Activated naive CD8-positive, alpha-beta T cell treated with anti-CD3 and anti-CD28 coated beads, Interleukin-2, amount 10 ng/mL, durations not matched to agents 7 days and 5 days (primary cell): ENCODE measurements around the gene UNC93A. TPM values are rescaled to one million over a fixed set of nuclear protein-coding genes. Genes with fewer than 3 reads are reported as not detected.
"Not testable (repeated sequence)": the region's sequence is repeated elsewhere in the genome, so short reads cannot be mapped to it uniquely, and the experiment has no call there.

Experiments used
- ATAC-seq: fragments of 150-1000 bp; cut with Tn5 transposase; one replicate; pipeline ENCODE4 v1.10.0; 2021; ENCODE audit warnings: low read depth, moderate library complexity
- POLR2A ChIA-PET: fragments of 350-600 bp; sonication (Branson Sonifier 250); formaldehyde crosslinking; loops from one replicate; lab custom pipeline; 2021; ENCODE audit warnings: antibody characterized with exemption; lab: Charles Lee
- DNase-seq: peaks from one replicate; pipeline ENCODE4 v3.0.0; 2021
- H3K27ac Mint-ChIP-seq: one replicate; pipeline ENCODE4 v1.8.0; 2022; ENCODE audit warnings: mild to moderate bottlenecking, mixed read lengths
- H3K27me3 Mint-ChIP-seq: one replicate; pipeline ENCODE4 v1.8.0; 2022; ENCODE audit warnings: mild to moderate bottlenecking, moderate library complexity, mixed read lengths
- H3K36me3 Mint-ChIP-seq: one replicate; pipeline ENCODE4 v1.8.0; 2021; ENCODE audit warnings: mild to moderate bottlenecking, mixed read lengths
- H3K4me1 Mint-ChIP-seq: one replicate; pipeline ENCODE4 v1.8.0; 2021; ENCODE audit warnings: mixed read lengths
- H3K4me3 Mint-ChIP-seq: one replicate; pipeline ENCODE4 v1.8.0; 2022; ENCODE audit warnings: mild to moderate bottlenecking, moderate library complexity, mixed read lengths
- H3K9me3 Mint-ChIP-seq: one replicate; pipeline ENCODE4 v1.8.0; 2021; ENCODE audit warnings: mixed read lengths
- total RNA-seq, 2 experiments: library from RNA; stranded (reverse); gene quantifications; one replicate each; pipeline ENCODE4 v1.2.3, GENCODE V29; 2021

The UNC93A gene
- total RNA-seq, 2 experiments from 2014 or later = not detected

GRCh38 chr6:167304912-167305311 is 13.8 kb downstream of the UNC93A start:
- H3K4me3 Mint-ChIP-seq = no peak overlapping the region
- DNase-seq (no peak), ATAC-seq (no peak)
- no peaks in the 10 kb centered on the region for H3K9me3 Mint-ChIP-seq
- no peak overlapping the region for H3K27ac Mint-ChIP-seq
- H3K4me1 Mint-ChIP-seq = no peaks in the 10 kb centered on the region
- no peaks in the 10 kb centered on the region for H3K36me3 Mint-ChIP-seq
- POLR2A ChIA-PET = no interaction called here
- peaks cover under 1% of the 10 kb centered on the region for H3K27me3 Mint-ChIP-seq

GRCh38 chr6:167305796-167306195 is 14.7 kb downstream of the UNC93A start:
- H3K27me3 Mint-ChIP-seq = no peaks in the 10 kb centered on the region
- H3K36me3 Mint-ChIP-seq = no peaks in the 10 kb centered on the region
- DNase-seq = no peak
- no peak overlapping the region for H3K27ac Mint-ChIP-seq
- H3K9me3 Mint-ChIP-seq = no peaks in the 10 kb centered on the region
- POLR2A ChIA-PET = no interaction called here
- H3K4me3 Mint-ChIP-seq = no peak overlapping the region
- no peak for ATAC-seq
- H3K4me1 Mint-ChIP-seq = no peaks in the 10 kb centered on the region

- H3K27me3 Mint-ChIP-seq = no peaks in the 10 kb centered on the region
- POLR2A ChIA-PET = no interaction called here
- no peak overlapping the region for H3K4me3 Mint-ChIP-seq
- ATAC-seq (no peak), DNase-seq (no peak)
- no peak overlapping the region for H3K27ac Mint-ChIP-seq
- no peaks in the 10 kb centered on the region for H3K4me1 Mint-ChIP-seq
- no peaks in the 10 kb centered on the region for H3K9me3 Mint-ChIP-seq
- H3K36me3 Mint-ChIP-seq = no peaks in the 10 kb centered on the region
Measured at GRCh38 chr6:167306401-167306998, 15.4 kb downstream of the UNC93A start.

- Mint-ChIP-seq H3K36me3 (no peaks in the 10 kb centered on the region), H3K4me1 (no peaks in the 10 kb centered on the region), H3K27ac (no peak overlapping the region), H3K4me3 (no peak overlapping the region), H3K9me3 (no peaks in the 10 kb centered on the region), H3K27me3 (no peaks in the 10 kb centered on the region)
- no peak for ATAC-seq
- POLR2A ChIA-PET = no interaction called here
- no peak for DNase-seq
Measured at GRCh38 chr6:167307342-167307955, 16.3 kb downstream of the UNC93A start.

GRCh38 chr6:167308207-167308606 is 17.1 kb downstream of the UNC93A start:
- POLR2A ChIA-PET = no interaction called here
- Mint-ChIP-seq H3K27me3 (no peaks in the 10 kb centered on the region), H3K9me3 (no peaks in the 10 kb centered on the region), H3K4me1 (no peaks in the 10 kb centered on the region), H3K36me3 (no peaks in the 10 kb centered on the region), H3K4me3 (no peak overlapping the region), H3K27ac (no peak overlapping the region)
- ATAC-seq (no peak), DNase-seq (no peak)

- H3K4me3 Mint-ChIP-seq, H3K36me3 Mint-ChIP-seq, H3K27ac Mint-ChIP-seq, DNase-seq, POLR2A ChIA-PET, H3K9me3 Mint-ChIP-seq, H3K27me3 Mint-ChIP-seq, ATAC-seq, H3K4me1 Mint-ChIP-seq: not testable (repeated sequence)
Measured at GRCh38 chr6:167309355-167310192, 18.5 kb downstream of the UNC93A start.

GRCh38 chr6:167311286-167311685 is 20.2 kb downstream of the UNC93A start:
- no peaks in the 10 kb centered on the region for H3K36me3 Mint-ChIP-seq
- POLR2A ChIA-PET = no interaction called here
- H3K9me3 Mint-ChIP-seq = no peaks in the 10 kb centered on the region
- DNase-seq (no peak), ATAC-seq (no peak)
- H3K4me1 Mint-ChIP-seq = no peaks in the 10 kb centered on the region
- H3K4me3 Mint-ChIP-seq = no peak overlapping the region
- peaks cover 3% of the 10 kb centered on the region for H3K27me3 Mint-ChIP-seq
- H3K27ac Mint-ChIP-seq = no peak overlapping the region

GRCh38 chr6:167311691-167312090 is 20.6 kb downstream of the UNC93A start:
- H3K4me1 Mint-ChIP-seq, H3K27me3 Mint-ChIP-seq, H3K36me3 Mint-ChIP-seq, H3K4me3 Mint-ChIP-seq, POLR2A ChIA-PET, DNase-seq, H3K9me3 Mint-ChIP-seq, ATAC-seq, H3K27ac Mint-ChIP-seq: not testable (repeated sequence)

GRCh38 chr6:167314180-167314821 is 23.2 kb downstream of the UNC93A start:
- POLR2A ChIA-PET = no interaction called here
- H3K9me3 Mint-ChIP-seq = no peaks in the 10 kb centered on the region
- H3K36me3 Mint-ChIP-seq = no peaks in the 10 kb centered on the region
- H3K27me3 Mint-ChIP-seq = peaks cover 6% of the 10 kb centered on the region
- no peak overlapping the region for H3K27ac Mint-ChIP-seq
- ATAC-seq = no peak
- H3K4me1 Mint-ChIP-seq = no peaks in the 10 kb centered on the region
- no peak for DNase-seq
- H3K4me3 Mint-ChIP-seq = no peak overlapping the region

GRCh38 chr6:167317172-167317571 is 26.1 kb downstream of the UNC93A start:
- H3K4me3 Mint-ChIP-seq = no peak overlapping the region
- H3K9me3 Mint-ChIP-seq = no peaks in the 10 kb centered on the region
- H3K4me1 Mint-ChIP-seq = no peaks in the 10 kb centered on the region
- DNase-seq (no peak), ATAC-seq (no peak)
- H3K36me3 Mint-ChIP-seq = no peaks in the 10 kb centered on the region
- no peak overlapping the region for H3K27ac Mint-ChIP-seq
- H3K27me3 Mint-ChIP-seq = peaks cover 6% of the 10 kb centered on the region
- POLR2A ChIA-PET = no interaction called here

GRCh38 chr6:167318354-167318753 is 27.2 kb downstream of the UNC93A start:
- H3K36me3 Mint-ChIP-seq, POLR2A ChIA-PET, H3K4me3 Mint-ChIP-seq, H3K27ac Mint-ChIP-seq, ATAC-seq, H3K4me1 Mint-ChIP-seq, H3K27me3 Mint-ChIP-seq, H3K9me3 Mint-ChIP-seq, DNase-seq: not testable (repeated sequence)

- H3K9me3 Mint-ChIP-seq, ATAC-seq, H3K27ac Mint-ChIP-seq, DNase-seq, H3K4me3 Mint-ChIP-seq, POLR2A ChIA-PET, H3K36me3 Mint-ChIP-seq, H3K27me3 Mint-ChIP-seq, H3K4me1 Mint-ChIP-seq: not testable (repeated sequence)
Measured at GRCh38 chr6:167318856-167319255, 27.7 kb downstream of the UNC93A start.

GRCh38 chr6:167319856-167320753 is 29.0 kb downstream of the UNC93A start:
- H3K27ac Mint-ChIP-seq, H3K9me3 Mint-ChIP-seq, H3K4me3 Mint-ChIP-seq, POLR2A ChIA-PET, ATAC-seq, H3K36me3 Mint-ChIP-seq, H3K27me3 Mint-ChIP-seq, DNase-seq, H3K4me1 Mint-ChIP-seq: not testable (repeated sequence)
